Measurements from ENCODE around the gene SLC9A7. TPM values are rescaled to one million over a fixed set of nuclear protein-coding genes. Genes with fewer than 3 reads are reported as not detected.

Gene SLC9A7
- total RNA-seq, 1 experiment from 2014 or later = 20.9 TPM

DNA sequence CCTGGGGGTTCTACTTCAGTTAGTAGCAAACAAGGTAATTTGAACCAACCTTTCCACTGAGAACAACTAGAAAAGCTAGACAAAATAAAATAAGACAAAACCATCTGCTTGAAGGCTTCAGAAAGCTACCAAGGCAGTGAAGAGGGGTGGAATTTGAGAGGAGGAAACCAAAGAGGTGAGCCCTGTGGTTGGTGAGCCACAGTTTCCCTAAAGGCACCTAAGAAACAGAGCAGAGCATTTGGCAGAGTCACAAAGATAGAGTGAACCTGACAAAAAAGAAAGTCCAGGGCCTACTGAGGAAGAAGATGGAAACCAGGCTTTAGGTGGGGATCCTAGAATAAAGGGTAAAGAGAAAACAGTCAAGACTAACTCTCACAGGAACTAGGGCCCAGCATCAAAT is 141.0 kb downstream of the SLC9A7 start:
- H3K4me1 ChIP-seq (replicated peaks; ENCODE audit: insufficient read depth) = no peaks in the 10 kb centered on the region
- H2AFZ ChIP-seq = no peak overlapping the region
- no peak overlapping the region for H3K4me2 ChIP-seq
- BruUV-seq (replicated peaks) = no TSS peak
- H4K20me1 ChIP-seq (ENCODE audit: insufficient read depth) = no peaks in the 10 kb centered on the region
- no peak for DNase-seq
- no peaks in the 10 kb centered on the region for H3K36me3 ChIP-seq (ENCODE audit: low read depth)
- intact Hi-C loops (cut with micrococcal nuclease; ENCODE audit: unreplicated experiment) = no loop called here
- no peaks in the 10 kb centered on the region for H3K9me2 ChIP-seq (ENCODE audit: insufficient read depth)
- no peaks in the 10 kb centered on the region for H3F3A ChIP-seq (ENCODE audit: insufficient read depth, low read depth)
- no peaks in the 10 kb centered on the region for H3K9me3 ChIP-seq (ENCODE audit: insufficient read depth, low read depth)
- H3K4me3 ChIP-seq = no peak overlapping the region
- no peak overlapping the region for H3K27ac ChIP-seq
- ChIA-PET POLR2A (ENCODE audit: unreplicated experiment) (no interaction called here), CTCF (no interaction called here)
- no peaks in the 10 kb centered on the region for H3K79me2 ChIP-seq (ENCODE audit: low read depth)
- TF ChIP-seq, protein P1, sequence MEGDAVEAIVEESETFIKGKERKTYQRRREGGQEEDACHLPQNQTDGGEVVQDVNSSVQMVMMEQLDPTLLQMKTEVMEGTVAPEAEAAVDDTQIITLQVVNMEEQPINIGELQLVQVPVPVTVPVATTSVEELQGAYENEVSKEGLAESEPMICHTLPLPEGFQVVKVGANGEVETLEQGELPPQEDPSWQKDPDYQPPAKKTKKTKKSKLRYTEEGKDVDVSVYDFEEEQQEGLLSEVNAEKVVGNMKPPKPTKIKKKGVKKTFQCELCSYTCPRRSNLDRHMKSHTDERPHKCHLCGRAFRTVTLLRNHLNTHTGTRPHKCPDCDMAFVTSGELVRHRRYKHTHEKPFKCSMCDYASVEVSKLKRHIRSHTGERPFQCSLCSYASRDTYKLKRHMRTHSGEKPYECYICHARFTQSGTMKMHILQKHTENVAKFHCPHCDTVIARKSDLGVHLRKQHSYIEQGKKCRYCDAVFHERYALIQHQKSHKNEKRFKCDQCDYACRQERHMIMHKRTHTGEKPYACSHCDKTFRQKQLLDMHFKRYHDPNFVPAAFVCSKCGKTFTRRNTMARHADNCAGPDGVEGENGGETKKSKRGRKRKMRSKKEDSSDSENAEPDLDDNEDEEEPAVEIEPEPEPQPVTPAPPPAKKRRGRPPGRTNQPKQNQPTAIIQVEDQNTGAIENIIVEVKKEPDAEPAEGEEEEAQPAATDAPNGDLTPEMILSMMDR (conservative IDR thresholded peaks at IDR 0.05) = no peak
- TF ChIP-seq EZH2 (IDR thresholded peaks at IDR 0.05; ENCODE audit: low read depth) = no peak
- H3K27me3 ChIP-seq (ENCODE audit: insufficient read depth, low read depth) = no peaks in the 10 kb centered on the region

DNA sequence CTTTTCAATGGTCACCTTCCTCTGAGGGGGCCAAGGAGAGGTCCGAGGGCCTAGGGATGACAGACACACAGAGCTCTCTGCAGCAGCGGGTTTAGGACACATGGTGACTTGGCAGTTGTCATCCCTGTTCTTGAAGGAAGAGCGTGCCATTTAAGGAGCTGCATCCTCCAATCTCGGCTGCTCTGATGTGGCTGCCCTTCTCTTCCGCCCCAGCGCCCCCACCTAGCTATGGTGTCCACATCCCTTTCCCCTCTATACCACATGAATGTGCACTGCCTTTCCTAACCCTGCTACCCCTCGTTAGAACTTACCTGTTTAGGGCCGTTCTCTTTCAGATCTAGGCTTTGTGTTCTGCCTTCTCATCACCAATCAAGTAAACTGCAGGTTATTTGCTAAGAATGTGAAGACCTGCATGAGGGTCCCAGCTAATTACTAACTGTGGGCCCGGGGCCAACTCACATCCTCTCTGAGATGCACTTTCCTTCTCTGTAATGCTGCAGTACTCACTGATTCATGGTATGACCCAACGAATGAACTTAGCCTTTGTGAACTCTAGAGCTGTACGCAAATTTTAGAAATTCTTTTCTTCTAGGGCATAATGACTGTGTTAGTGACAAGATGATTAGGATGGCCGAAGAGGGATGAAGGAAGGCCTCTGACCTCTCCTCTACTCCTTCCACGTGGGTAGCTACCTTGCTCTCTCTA is 147.1 kb downstream of the SLC9A7 start:
- ChIA-PET CTCF (no interaction called here), POLR2A (ENCODE audit: unreplicated experiment) (no interaction called here)
- H3K9me2 ChIP-seq (ENCODE audit: insufficient read depth) = no peaks in the 10 kb centered on the region
- no peaks in the 10 kb centered on the region for H3F3A ChIP-seq (ENCODE audit: insufficient read depth, low read depth)
- TF ChIP-seq, protein P1 (conservative IDR thresholded peaks at IDR 0.05) = no peak
- no peak for TF ChIP-seq EZH2 (IDR thresholded peaks at IDR 0.05; ENCODE audit: low read depth)
- H4K20me1 ChIP-seq (ENCODE audit: insufficient read depth) = no peaks in the 10 kb centered on the region
- H3K36me3 ChIP-seq (ENCODE audit: low read depth) = no peaks in the 10 kb centered on the region
- H3K4me3 ChIP-seq = no peak overlapping the region
- H2AFZ ChIP-seq = no peak overlapping the region
- H3K79me2 ChIP-seq (ENCODE audit: low read depth) = no peaks in the 10 kb centered on the region
- H3K27ac ChIP-seq = no peak overlapping the region
- no peaks in the 10 kb centered on the region for H3K27me3 ChIP-seq (ENCODE audit: insufficient read depth, low read depth)
- no TSS peak for BruUV-seq (replicated peaks)
- H3K9me3 ChIP-seq (ENCODE audit: insufficient read depth, low read depth) = no peaks in the 10 kb centered on the region
- no peak overlapping the region for H3K4me2 ChIP-seq
- no peak for DNase-seq
- no peaks in the 10 kb centered on the region for H3K4me1 ChIP-seq (replicated peaks; ENCODE audit: insufficient read depth)
- intact Hi-C loops (cut with micrococcal nuclease; ENCODE audit: unreplicated experiment) = no loop called here

DNA sequence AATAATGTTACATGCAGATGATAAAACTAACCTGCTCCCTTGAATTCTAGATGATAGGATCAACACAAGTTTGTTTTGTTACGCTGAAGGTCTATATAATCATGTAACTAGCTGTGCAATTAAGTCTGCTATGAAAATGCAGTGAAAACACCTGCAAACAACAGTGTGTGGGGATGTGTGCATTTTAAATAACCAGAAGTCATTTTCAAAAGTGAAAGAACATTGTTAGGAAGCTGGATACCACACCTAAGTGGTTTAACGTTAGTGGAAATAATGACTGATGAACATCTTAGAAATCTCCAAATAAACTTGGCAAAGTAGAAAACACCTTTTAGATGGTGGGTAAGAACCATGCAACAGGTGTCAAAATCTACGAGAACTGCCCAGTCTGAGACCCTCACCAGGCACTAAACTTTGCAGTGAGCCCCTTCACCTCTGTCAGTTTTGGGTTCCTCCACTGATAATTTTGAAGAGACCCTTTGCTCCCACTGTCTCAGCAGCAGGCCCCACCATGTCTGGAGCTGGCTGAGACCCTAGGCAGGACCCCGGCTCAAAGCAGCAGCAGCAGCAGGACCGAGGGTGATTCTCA is 148.8 kb downstream of the SLC9A7 start:
- Histone ChIP-seq H3K36me3 (ENCODE audit: low read depth) (no peaks in the 10 kb centered on the region), H3K79me2 (ENCODE audit: low read depth) (no peaks in the 10 kb centered on the region), H4K20me1 (ENCODE audit: insufficient read depth) (no peaks in the 10 kb centered on the region), H3K9me3 (ENCODE audit: insufficient read depth, low read depth) (no peaks in the 10 kb centered on the region), H2AFZ (no peak overlapping the region), H3K4me1 (replicated peaks; ENCODE audit: insufficient read depth) (no peaks in the 10 kb centered on the region), H3K27ac (no peak overlapping the region), H3K27me3 (ENCODE audit: insufficient read depth, low read depth) (no peaks in the 10 kb centered on the region), H3K4me2 (no peak overlapping the region), H3K4me3 (no peak overlapping the region), H3F3A (ENCODE audit: insufficient read depth, low read depth) (no peaks in the 10 kb centered on the region), H3K9me2 (ENCODE audit: insufficient read depth) (no peaks in the 10 kb centered on the region)
- CTCF ChIA-PET = no interaction called here
- POLR2A ChIA-PET (ENCODE audit: unreplicated experiment) = no interaction called here
- TF ChIP-seq EZH2 (IDR thresholded peaks at IDR 0.05; ENCODE audit: low read depth) = no peak
- TF ChIP-seq, protein P1 (conservative IDR thresholded peaks at IDR 0.05) = no peak
- BruUV-seq (replicated peaks) = no TSS peak
- no peak for DNase-seq
- intact Hi-C loops (cut with micrococcal nuclease; ENCODE audit: unreplicated experiment) = no loop called here
